ENCODE results near the gene OSBPL1A. TPM values are rescaled to one million over a fixed set of nuclear protein-coding genes. Genes with fewer than 3 reads are reported as not detected.

The OSBPL1A gene
- total RNA-seq, 1 experiment from 2014 or later: 53.1 TPM

DNA sequence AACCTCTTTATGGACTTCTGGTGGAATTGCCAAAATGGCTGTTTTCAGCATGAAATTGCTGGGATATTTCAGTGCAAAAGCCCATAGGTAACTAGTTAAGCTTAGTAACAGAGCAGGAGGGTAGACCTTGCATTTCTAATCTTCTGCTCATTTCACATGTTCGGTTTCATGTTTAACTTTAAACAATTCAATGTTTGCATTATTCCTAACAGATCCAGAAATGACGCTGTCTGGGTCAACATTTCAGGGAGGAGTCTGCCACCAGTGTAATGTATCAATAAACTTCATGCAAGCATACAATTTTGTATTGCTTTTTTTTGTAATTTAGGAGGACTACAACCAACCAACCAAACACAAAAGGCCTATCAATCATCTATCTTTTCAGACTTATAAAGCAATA, 236.3 kb downstream of the OSBPL1A start:
- no peaks in the 10 kb centered on the region for H3K4me1 Mint-ChIP-seq
- peaks cover 43% of the 10 kb centered on the region for H3K36me3 Mint-ChIP-seq
- ATAC-seq (no peak), DNase-seq (ENCODE audit: low spot score) (no peak)
- no peaks in the 10 kb centered on the region for H3K9me3 Mint-ChIP-seq
- ChIA-PET POLR2A (no interaction called here), CTCF (interaction anchor here (1.1 kb wide), 1 partner anchor 16 kb away, joined by 5 read pairs; no protein-coding TSS in a partner anchor)
- TF ChIP-seq, protein P1, sequence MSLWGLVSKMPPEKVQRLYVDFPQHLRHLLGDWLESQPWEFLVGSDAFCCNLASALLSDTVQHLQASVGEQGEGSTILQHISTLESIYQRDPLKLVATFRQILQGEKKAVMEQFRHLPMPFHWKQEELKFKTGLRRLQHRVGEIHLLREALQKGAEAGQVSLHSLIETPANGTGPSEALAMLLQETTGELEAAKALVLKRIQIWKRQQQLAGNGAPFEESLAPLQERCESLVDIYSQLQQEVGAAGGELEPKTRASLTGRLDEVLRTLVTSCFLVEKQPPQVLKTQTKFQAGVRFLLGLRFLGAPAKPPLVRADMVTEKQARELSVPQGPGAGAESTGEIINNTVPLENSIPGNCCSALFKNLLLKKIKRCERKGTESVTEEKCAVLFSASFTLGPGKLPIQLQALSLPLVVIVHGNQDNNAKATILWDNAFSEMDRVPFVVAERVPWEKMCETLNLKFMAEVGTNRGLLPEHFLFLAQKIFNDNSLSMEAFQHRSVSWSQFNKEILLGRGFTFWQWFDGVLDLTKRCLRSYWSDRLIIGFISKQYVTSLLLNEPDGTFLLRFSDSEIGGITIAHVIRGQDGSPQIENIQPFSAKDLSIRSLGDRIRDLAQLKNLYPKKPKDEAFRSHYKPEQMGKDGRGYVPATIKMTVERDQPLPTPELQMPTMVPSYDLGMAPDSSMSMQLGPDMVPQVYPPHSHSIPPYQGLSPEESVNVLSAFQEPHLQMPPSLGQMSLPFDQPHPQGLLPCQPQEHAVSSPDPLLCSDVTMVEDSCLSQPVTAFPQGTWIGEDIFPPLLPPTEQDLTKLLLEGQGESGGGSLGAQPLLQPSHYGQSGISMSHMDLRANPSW (CRISPR knock-in tag; conservative IDR thresholded peaks at IDR 0.05; ENCODE audit: low read depth): no peak
- TF ChIP-seq ELF4 (CRISPR knock-in tag; IDR thresholded peaks at IDR 0.05; ENCODE audit: low read depth) (no peak), ZNF671 (CRISPR knock-in tag; IDR thresholded peaks at IDR 0.05) (no peak), FOXJ3 (CRISPR knock-in tag; IDR thresholded peaks at IDR 0.05; ENCODE audit: borderline replicate concordance) (no peak), HMGA2 (CRISPR knock-in tag; IDR thresholded peaks at IDR 0.05) (no peak), RORB (CRISPR knock-in tag; IDR thresholded peaks at IDR 0.05) (no peak), EMX1 (CRISPR knock-in tag; IDR thresholded peaks at IDR 0.05) (no peak)
- TF ChIP-seq, protein P2, sequence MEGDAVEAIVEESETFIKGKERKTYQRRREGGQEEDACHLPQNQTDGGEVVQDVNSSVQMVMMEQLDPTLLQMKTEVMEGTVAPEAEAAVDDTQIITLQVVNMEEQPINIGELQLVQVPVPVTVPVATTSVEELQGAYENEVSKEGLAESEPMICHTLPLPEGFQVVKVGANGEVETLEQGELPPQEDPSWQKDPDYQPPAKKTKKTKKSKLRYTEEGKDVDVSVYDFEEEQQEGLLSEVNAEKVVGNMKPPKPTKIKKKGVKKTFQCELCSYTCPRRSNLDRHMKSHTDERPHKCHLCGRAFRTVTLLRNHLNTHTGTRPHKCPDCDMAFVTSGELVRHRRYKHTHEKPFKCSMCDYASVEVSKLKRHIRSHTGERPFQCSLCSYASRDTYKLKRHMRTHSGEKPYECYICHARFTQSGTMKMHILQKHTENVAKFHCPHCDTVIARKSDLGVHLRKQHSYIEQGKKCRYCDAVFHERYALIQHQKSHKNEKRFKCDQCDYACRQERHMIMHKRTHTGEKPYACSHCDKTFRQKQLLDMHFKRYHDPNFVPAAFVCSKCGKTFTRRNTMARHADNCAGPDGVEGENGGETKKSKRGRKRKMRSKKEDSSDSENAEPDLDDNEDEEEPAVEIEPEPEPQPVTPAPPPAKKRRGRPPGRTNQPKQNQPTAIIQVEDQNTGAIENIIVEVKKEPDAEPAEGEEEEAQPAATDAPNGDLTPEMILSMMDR (IDR thresholded peaks at IDR 0.05): no peak
- TF ChIP-seq, protein P3, sequence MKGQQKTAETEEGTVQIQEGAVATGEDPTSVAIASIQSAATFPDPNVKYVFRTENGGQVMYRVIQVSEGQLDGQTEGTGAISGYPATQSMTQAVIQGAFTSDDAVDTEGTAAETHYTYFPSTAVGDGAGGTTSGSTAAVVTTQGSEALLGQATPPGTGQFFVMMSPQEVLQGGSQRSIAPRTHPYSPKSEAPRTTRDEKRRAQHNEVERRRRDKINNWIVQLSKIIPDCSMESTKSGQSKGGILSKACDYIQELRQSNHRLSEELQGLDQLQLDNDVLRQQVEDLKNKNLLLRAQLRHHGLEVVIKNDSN (CRISPR knock-in tag; IDR thresholded peaks at IDR 0.05): no peak
- TF ChIP-seq, protein P4, sequence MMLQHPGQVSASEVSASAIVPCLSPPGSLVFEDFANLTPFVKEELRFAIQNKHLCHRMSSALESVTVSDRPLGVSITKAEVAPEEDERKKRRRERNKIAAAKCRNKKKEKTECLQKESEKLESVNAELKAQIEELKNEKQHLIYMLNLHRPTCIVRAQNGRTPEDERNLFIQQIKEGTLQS (CRISPR knock-in tag; conservative IDR thresholded peaks at IDR 0.05): no peak
- no peak overlapping the region for H3K27ac Mint-ChIP-seq
- H3K4me3 Mint-ChIP-seq: no peak overlapping the region
- no peaks in the 10 kb centered on the region for H3K27me3 Mint-ChIP-seq (ENCODE audit: low read depth)

DNA sequence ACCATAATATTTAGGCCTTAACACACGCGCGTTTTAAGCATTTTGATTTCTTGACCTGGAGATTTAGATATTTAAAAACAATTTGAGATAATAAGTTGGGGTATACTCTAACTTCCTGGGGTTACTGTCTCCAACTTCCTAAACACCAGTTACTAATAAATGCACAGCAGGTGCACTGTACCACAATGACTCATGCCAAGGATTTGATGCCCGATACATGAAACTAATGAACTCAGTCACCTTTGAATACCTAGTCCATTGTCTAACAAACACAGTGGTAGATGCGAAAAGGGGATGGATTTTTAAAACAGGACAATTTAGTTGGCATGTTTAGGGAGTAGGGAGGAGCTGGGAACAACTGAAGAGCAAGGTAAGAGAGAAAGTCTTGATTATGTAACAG, 237.5 kb downstream of the OSBPL1A start:
- no peaks in the 10 kb centered on the region for H3K9me3 Mint-ChIP-seq
- peak overlapping the region; percentile 11; the same call in 1 of the 2 replicates for H3K27ac Mint-ChIP-seq
- H3K36me3 Mint-ChIP-seq: peaks cover 44% of the 10 kb centered on the region
- POLR2A ChIA-PET: no interaction called here
- H3K4me1 Mint-ChIP-seq: peaks cover 9% of the 10 kb centered on the region
- CTCF ChIA-PET: interaction anchor here (1.1 kb wide), 1 partner anchor 17 kb away, joined by 5 read pairs; no protein-coding TSS in a partner anchor
- no peak for ATAC-seq
- no peak for DNase-seq (ENCODE audit: low spot score)
- no peak overlapping the region for H3K4me3 Mint-ChIP-seq
- H3K27me3 Mint-ChIP-seq (ENCODE audit: low read depth): no peaks in the 10 kb centered on the region
- TF ChIP-seq, protein P5, sequence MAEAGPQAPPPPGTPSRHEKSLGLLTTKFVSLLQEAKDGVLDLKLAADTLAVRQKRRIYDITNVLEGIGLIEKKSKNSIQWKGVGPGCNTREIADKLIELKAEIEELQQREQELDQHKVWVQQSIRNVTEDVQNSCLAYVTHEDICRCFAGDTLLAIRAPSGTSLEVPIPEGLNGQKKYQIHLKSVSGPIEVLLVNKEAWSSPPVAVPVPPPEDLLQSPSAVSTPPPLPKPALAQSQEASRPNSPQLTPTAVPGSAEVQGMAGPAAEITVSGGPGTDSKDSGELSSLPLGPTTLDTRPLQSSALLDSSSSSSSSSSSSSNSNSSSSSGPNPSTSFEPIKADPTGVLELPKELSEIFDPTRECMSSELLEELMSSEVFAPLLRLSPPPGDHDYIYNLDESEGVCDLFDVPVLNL (CRISPR knock-in tag; IDR thresholded peaks at IDR 0.05; ENCODE audit: borderline replicate concordance, low read depth): no peak
- TF ChIP-seq, protein P6, sequence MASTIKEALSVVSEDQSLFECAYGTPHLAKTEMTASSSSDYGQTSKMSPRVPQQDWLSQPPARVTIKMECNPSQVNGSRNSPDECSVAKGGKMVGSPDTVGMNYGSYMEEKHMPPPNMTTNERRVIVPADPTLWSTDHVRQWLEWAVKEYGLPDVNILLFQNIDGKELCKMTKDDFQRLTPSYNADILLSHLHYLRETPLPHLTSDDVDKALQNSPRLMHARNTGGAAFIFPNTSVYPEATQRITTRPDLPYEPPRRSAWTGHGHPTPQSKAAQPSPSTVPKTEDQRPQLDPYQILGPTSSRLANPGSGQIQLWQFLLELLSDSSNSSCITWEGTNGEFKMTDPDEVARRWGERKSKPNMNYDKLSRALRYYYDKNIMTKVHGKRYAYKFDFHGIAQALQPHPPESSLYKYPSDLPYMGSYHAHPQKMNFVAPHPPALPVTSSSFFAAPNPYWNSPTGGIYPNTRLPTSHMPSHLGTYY (CRISPR knock-in tag; IDR thresholded peaks at IDR 0.05): no peak
- TF ChIP-seq, protein P7, sequence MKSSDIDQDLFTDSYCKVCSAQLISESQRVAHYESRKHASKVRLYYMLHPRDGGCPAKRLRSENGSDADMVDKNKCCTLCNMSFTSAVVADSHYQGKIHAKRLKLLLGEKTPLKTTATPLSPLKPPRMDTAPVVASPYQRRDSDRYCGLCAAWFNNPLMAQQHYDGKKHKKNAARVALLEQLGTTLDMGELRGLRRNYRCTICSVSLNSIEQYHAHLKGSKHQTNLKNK (CRISPR knock-in tag; IDR thresholded peaks at IDR 0.05): no peak
- no peak for TF ChIP-seq ZNF138 (CRISPR knock-in tag; conservative IDR thresholded peaks at IDR 0.05)
- TF ChIP-seq ZNF416 (CRISPR knock-in tag; IDR thresholded peaks at IDR 0.05): no peak
- no peak for TF ChIP-seq PRRX2 (CRISPR knock-in tag; IDR thresholded peaks at IDR 0.05)
- TF ChIP-seq, protein P8, sequence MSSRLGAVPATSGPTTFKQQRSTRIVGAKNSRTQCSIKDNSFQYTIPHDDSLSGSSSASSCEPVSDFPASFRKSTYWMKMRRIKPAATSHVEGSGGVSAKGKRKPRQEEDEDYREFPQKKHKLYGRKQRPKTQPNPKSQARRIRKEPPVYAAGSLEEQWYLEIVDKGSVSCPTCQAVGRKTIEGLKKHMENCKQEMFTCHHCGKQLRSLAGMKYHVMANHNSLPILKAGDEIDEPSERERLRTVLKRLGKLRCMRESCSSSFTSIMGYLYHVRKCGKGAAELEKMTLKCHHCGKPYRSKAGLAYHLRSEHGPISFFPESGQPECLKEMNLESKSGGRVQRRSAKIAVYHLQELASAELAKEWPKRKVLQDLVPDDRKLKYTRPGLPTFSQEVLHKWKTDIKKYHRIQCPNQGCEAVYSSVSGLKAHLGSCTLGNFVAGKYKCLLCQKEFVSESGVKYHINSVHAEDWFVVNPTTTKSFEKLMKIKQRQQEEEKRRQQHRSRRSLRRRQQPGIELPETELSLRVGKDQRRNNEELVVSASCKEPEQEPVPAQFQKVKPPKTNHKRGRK (CRISPR knock-in tag; IDR thresholded peaks at IDR 0.05; ENCODE audit: borderline replicate concordance): no peak
- TF ChIP-seq TCF7 (CRISPR knock-in tag; IDR thresholded peaks at IDR 0.05; ENCODE audit: low read depth): no peak
- no peak for TF ChIP-seq ZNF121 (CRISPR knock-in tag; IDR thresholded peaks at IDR 0.05)
- TF ChIP-seq, protein P9, sequence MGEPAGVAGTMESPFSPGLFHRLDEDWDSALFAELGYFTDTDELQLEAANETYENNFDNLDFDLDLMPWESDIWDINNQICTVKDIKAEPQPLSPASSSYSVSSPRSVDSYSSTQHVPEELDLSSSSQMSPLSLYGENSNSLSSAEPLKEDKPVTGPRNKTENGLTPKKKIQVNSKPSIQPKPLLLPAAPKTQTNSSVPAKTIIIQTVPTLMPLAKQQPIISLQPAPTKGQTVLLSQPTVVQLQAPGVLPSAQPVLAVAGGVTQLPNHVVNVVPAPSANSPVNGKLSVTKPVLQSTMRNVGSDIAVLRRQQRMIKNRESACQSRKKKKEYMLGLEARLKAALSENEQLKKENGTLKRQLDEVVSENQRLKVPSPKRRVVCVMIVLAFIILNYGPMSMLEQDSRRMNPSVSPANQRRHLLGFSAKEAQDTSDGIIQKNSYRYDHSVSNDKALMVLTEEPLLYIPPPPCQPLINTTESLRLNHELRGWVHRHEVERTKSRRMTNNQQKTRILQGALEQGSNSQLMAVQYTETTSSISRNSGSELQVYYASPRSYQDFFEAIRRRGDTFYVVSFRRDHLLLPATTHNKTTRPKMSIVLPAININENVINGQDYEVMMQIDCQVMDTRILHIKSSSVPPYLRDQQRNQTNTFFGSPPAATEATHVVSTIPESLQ (CRISPR knock-in tag; IDR thresholded peaks at IDR 0.05): no peak

Measured in WTC11 (cell line).